Kidney (tissue), 14 donors: ENCODE measurements around the gene MRGPRD. TPM values are rescaled to one million over a fixed set of nuclear protein-coding genes. Genes with fewer than 3 reads are reported as not detected.
A peak's percentile ranks its signal among the peaks of the same experiment; 100 is the strongest.

Experiments used
- DNase-seq, 5 donors: peaks; one replicate each; pipeline ENCODE4 v3.0.0-alpha.2; 2013 to 2020
- FAIRE-seq: peaks from 2 replicates; lab custom pipeline; 2012; peaks lifted over from hg19 to GRCh38; lab: Jason Lieb, UNC
- H3K27ac ChIP-seq, 2 donors: one replicate each; pipeline ENCODE4 v1.7.0; 2013; ENCODE audit warnings: low read depth in 2 of 2, low read length in 2 of 2, inconsistent platforms in 1 of 2
- H3K27me3 ChIP-seq: one replicate; pipeline ENCODE4 v1.7.1; 2013; ENCODE audit warnings: low read length, inconsistent platforms; ENCODE audit not compliant: control insufficient read depth, insufficient read depth
- H3K36me3 ChIP-seq, 3 donors: one replicate each; pipeline versions ENCODE4 v1.7.0 to v1.7.1; 2013; ENCODE audit warnings: low read length in 3 of 3, control low read depth in 1 of 3, inconsistent platforms in 1 of 3; ENCODE audit not compliant: insufficient read depth in 3 of 3, control insufficient read depth in 2 of 3
- H3K4me1 ChIP-seq, 3 donors: one replicate each; pipeline versions ENCODE4 v1.7.0 to v1.7.1; 2013; ENCODE audit warnings: low read length in 3 of 3, inconsistent platforms in 1 of 3, low read depth in 1 of 3; ENCODE audit not compliant: control insufficient read depth in 2 of 3, insufficient read depth in 2 of 3
- H3K4me3 ChIP-seq, 3 donors: one replicate each; pipeline versions ENCODE4 v1.7.0 to v1.8.1; 2013; ENCODE audit warnings: low read length in 3 of 3, control low read depth in 1 of 3, inconsistent platforms in 1 of 3
- H3K9ac ChIP-seq, 3 donors: one replicate each; pipeline versions ENCODE4 v1.7.0 to v1.7.1; 2013; ENCODE audit warnings: low read length in 3 of 3, control low read depth in 1 of 3, inconsistent platforms in 1 of 3
- H3K9me3 ChIP-seq, 3 donors: one replicate each; pipeline versions ENCODE4 v1.7.0 to v1.7.1; 2013; ENCODE audit warnings: low read length in 3 of 3, control low read depth in 1 of 3, inconsistent platforms in 1 of 3; ENCODE audit not compliant: control insufficient read depth in 2 of 3, insufficient read depth in 1 of 3
- CTCF ChIP-seq: IDR thresholded peaks from 3 replicates; pipeline ENCODE4 v1.5.1; 2012; ENCODE audit warnings: mild to moderate bottlenecking, moderate library complexity, borderline replicate concordance; ENCODE audit not compliant: insufficient read depth; ENCODE audit errors: extremely low read depth
- intact Hi-C: fragments of 100-400 bp; cut with DNase I; formaldehyde crosslinking; loops from one replicate; pipeline ENCODE4 v1.11.1; 2022
- polyA plus RNA-seq: library from polyadenylated mRNA; stranded (reverse); fragments of 350-450 nt; fragmentation: Illumina TruSeq; extraction: RNeasy Lipid Tissue Mini Kit (QIAGEN cat#74804); gene quantifications from one replicate; pipeline ENCODE4 v1.2.3, GENCODE V29; 2014; ENCODE audit warnings: low read depth, low replicate concordance; ENCODE audit not compliant: insufficient read depth
- total RNA-seq: library from RNA; stranded (reverse); fragmentation: NEBNext Ultra II Directional; extraction: Animal tissue kit (Norgen Biotek cat#: 25700); gene quantifications from one replicate; pipeline ENCODE4 v1.2.1, GENCODE V29; 2021
- donor health status: control.
- donor health status: control.
- donor health status: control.
- donor health status: control.
- donor health status: control.
- donor health status: DM: yes; HTN: yes; CAD: no.
- donor health status: Normal renal cell carcinoma (clear cell type).

The MRGPRD gene
- total and polyA plus RNA-seq, 2 donors from 2014 or later = not detected

- intact Hi-C loops = no loop called here
- Histone ChIP-seq H3K36me3 (no peaks in the 10 kb centered on the region), H3K27ac (no peak overlapping the region), H3K4me3 (no peak overlapping the region), H3K9me3 (peaks cover 0 to 7% (median 0%) of the 10 kb centered on the region in 3 donors), H3K4me1 (no peaks in the 10 kb centered on the region), H3K9ac (no peak overlapping the region), H3K27me3 (no peaks in the 10 kb centered on the region)
- DNase-seq (peak in 1 of 5 donors; percentile 7), FAIRE-seq (no peak)
- TF ChIP-seq CTCF = no peak
Observed at GRCh38 chr11:68977781-68978625, 2.8 kb downstream of the MRGPRD start.

GRCh38 chr11:68976563-68976962 is 4.2 kb downstream of the MRGPRD start:
- H3K27ac ChIP-seq = no peak overlapping the region
- H3K4me1 ChIP-seq = no peaks in the 10 kb centered on the region
- DNase-seq (peak in 1 of 5 donors; percentile 24), FAIRE-seq (no peak)
- intact Hi-C loops = no loop called here
- H3K9ac ChIP-seq = no peak overlapping the region
- H3K9me3 ChIP-seq = no peaks in the 10 kb centered on the region
- H3K27me3 ChIP-seq = no peaks in the 10 kb centered on the region
- H3K36me3 ChIP-seq = no peaks in the 10 kb centered on the region
- no peak overlapping the region for H3K4me3 ChIP-seq
- no peak for TF ChIP-seq CTCF

- DNase-seq (peak in 1 of 5 donors; percentile 18), FAIRE-seq (no peak)
- Histone ChIP-seq H3K4me1 (no peaks in the 10 kb centered on the region), H3K36me3 (no peaks in the 10 kb centered on the region), H3K9me3 (no peaks in the 10 kb centered on the region), H3K27ac (no peak overlapping the region), H3K4me3 (no peak overlapping the region), H3K9ac (no peak overlapping the region), H3K27me3 (no peaks in the 10 kb centered on the region)
- intact Hi-C loops = no loop called here
- no peak for TF ChIP-seq CTCF
Observed at GRCh38 chr11:68976095-68976494, 4.7 kb downstream of the MRGPRD start.
